Measurements from ENCODE around the gene SPACA5B. TPM values are rescaled to one million over a fixed set of nuclear protein-coding genes. Genes with fewer than 3 reads are reported as not detected.
"Not testable (repeated sequence)": the region's sequence is repeated elsewhere in the genome, so short reads cannot be mapped to it uniquely, and the experiment has no call there.

Gene SPACA5B
- total RNA-seq, result not detected

- ATAC-seq; DNase-seq (ENCODE audit: low spot score): not testable (repeated sequence)
Measured at GRCh38 chrX:48130326-48130725, at the start of gene SPACA5B. SPACA5B (plus strand) TSS chrX:48130626; CDS start chrX:48130688, 62 bp downstream.

- ATAC-seq (peak; percentile 84), DNase-seq (ENCODE audit: low spot score) (peak; percentile 42)
Measured at GRCh38 chrX:48083212-48083611, 47.2 kb upstream of the SPACA5B start.

GRCh38 chrX:48083706-48084105 lies 46.7 kb upstream of the SPACA5B start:
- ATAC-seq (no peak), DNase-seq (ENCODE audit: low spot score) (no peak)

- no peak for DNase-seq (ENCODE audit: low spot score)
Measured at GRCh38 chrX:48086082-48086481, 44.3 kb upstream of the SPACA5B start.

GRCh38 chrX:48090123-48090522 lies 40.3 kb upstream of the SPACA5B start:
- DNase-seq (ENCODE audit: low spot score) (no peak), ATAC-seq (no peak)

More at GRCh38 chrX:48086082-48086481, 44.3 kb upstream of the SPACA5B start:
- no peak for ATAC-seq

- DNase-seq (ENCODE audit: low spot score); ATAC-seq: not testable (repeated sequence)
Measured at GRCh38 chrX:48092558-48092957, 37.9 kb upstream of the SPACA5B start.

GRCh38 chrX:48101443-48101842 lies 29.0 kb upstream of the SPACA5B start:
- ATAC-seq, result no peak
- no peak for DNase-seq (ENCODE audit: low spot score)

- no peak for DNase-seq (ENCODE audit: low spot score)
- ATAC-seq, result no peak
Measured at GRCh38 chrX:48102874-48103374, 27.5 kb upstream of the SPACA5B start.

GRCh38 chrX:48107717-48108116 lies 22.7 kb upstream of the SPACA5B start:
- DNase-seq (ENCODE audit: low spot score), result no peak
- no peak for ATAC-seq

GRCh38 chrX:48125286-48125685 lies 5.1 kb upstream of the SPACA5B start:
- DNase-seq (ENCODE audit: low spot score); ATAC-seq: not testable (repeated sequence)

GRCh38 chrX:48132308-48132844 lies 1.9 kb downstream of the SPACA5B start:
- not testable (repeated sequence) for ATAC-seq; DNase-seq (ENCODE audit: low spot score)

GRCh38 chrX:48139076-48139475 lies 8.7 kb downstream of the SPACA5B start:
- DNase-seq (ENCODE audit: low spot score); ATAC-seq: not testable (repeated sequence)

GRCh38 chrX:48141810-48142508 lies 11.5 kb downstream of the SPACA5B start:
- ATAC-seq; DNase-seq (ENCODE audit: low spot score): not testable (repeated sequence)

- DNase-seq (ENCODE audit: low spot score); ATAC-seq: not testable (repeated sequence)
Measured at GRCh38 chrX:48142697-48143096, 12.3 kb downstream of the SPACA5B start.

- ATAC-seq (no peak), DNase-seq (ENCODE audit: low spot score) (no peak)
Measured at GRCh38 chrX:48153769-48154168, 23.3 kb downstream of the SPACA5B start.

GRCh38 chrX:48154796-48155195 lies 24.4 kb downstream of the SPACA5B start:
- DNase-seq (ENCODE audit: low spot score) (no peak), ATAC-seq (no peak)

GRCh38 chrX:48156014-48156413 lies 25.6 kb downstream of the SPACA5B start:
- ATAC-seq (no peak), DNase-seq (ENCODE audit: low spot score) (no peak)

- ATAC-seq (no peak), DNase-seq (ENCODE audit: low spot score) (no peak)
Measured at GRCh38 chrX:48165241-48165640, 34.8 kb downstream of the SPACA5B start.

- DNase-seq (ENCODE audit: low spot score); ATAC-seq: not testable (repeated sequence)
Measured at GRCh38 chrX:48166322-48166721, 35.9 kb downstream of the SPACA5B start.

- no peak for ATAC-seq
- no peak for DNase-seq (ENCODE audit: low spot score)
Measured at GRCh38 chrX:48179691-48180090, 49.3 kb downstream of the SPACA5B start.

GRCh38 chrX:48180811-48181210 lies 50.4 kb downstream of the SPACA5B start:
- DNase-seq (ENCODE audit: low spot score), result no peak
- no peak for ATAC-seq

GRCh38 chrX:48181882-48182281 lies 51.5 kb downstream of the SPACA5B start:
- not testable (repeated sequence) for ATAC-seq; DNase-seq (ENCODE audit: low spot score)
